Stomach (tissue), 4 donors: ENCODE results near the gene WNT6.

ENCODE experiments used
- CTCF ChIP-seq, 7 experiments: fragments of 450-650 bp in 4 of 7; fragments of 200-600 bp in 3 of 7; sonication (generic) in 3 of 7; IDR thresholded peaks; one replicate each; pipeline ENCODE4 v1.5.1; 2016 to 2019; ENCODE audit warnings: antibody characterized with exemption in 7 of 7, control low read depth in 2 of 7, mild to moderate bottlenecking in 1 of 7
- EP300 ChIP-seq: sonication (generic); formaldehyde crosslinking; IDR thresholded peaks from one replicate; pipeline ENCODE4 v1.6.1; 2017; ENCODE audit warnings: antibody characterized with exemption
- POLR2A ChIP-seq, 4 donors: fragments of 450-650 bp; IDR thresholded peaks; one replicate each; pipeline ENCODE4 v1.6.1; 2016; ENCODE audit warnings: antibody characterized with exemption in 4 of 4, control low read depth in 2 of 4, mild to moderate bottlenecking in 1 of 4, moderate library complexity in 1 of 4

GRCh38 chr2:218884519-218884918 lies 24.9 kb downstream of the WNT6 start:
- TF ChIP-seq CTCF (IDR thresholded peaks at IDR 0.05), result no peak
- no peak for TF ChIP-seq POLR2A (IDR thresholded peaks at IDR 0.05)
- no peak for TF ChIP-seq EP300
